ENCODE measurements around the gene ZNF624.
"Not testable (repeated sequence)": the region's sequence is repeated elsewhere in the genome, so short reads cannot be mapped to it uniquely, and the experiment has no call there.

DNA sequence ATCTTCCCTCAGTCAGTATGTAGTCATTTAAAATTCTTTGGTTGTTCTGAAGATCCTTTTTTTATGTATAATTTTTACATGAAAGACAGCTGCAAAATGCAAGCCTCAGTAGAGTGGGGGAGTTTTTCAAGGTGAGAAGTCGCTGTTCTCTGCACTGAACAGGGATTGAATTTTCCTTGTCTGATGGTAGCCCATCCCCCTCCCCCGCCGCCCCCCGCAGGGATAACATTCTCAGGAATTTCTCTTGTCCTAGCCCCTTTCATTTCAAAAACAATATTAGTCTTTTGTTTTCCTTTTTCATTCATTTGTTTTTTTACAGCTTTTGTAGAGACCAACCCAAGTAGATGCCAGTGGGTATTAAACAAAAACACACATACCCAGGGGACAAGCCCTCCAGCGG is 33.5 kb upstream of the ZNF624 start:
- TF ChIP-seq, protein P1, sequence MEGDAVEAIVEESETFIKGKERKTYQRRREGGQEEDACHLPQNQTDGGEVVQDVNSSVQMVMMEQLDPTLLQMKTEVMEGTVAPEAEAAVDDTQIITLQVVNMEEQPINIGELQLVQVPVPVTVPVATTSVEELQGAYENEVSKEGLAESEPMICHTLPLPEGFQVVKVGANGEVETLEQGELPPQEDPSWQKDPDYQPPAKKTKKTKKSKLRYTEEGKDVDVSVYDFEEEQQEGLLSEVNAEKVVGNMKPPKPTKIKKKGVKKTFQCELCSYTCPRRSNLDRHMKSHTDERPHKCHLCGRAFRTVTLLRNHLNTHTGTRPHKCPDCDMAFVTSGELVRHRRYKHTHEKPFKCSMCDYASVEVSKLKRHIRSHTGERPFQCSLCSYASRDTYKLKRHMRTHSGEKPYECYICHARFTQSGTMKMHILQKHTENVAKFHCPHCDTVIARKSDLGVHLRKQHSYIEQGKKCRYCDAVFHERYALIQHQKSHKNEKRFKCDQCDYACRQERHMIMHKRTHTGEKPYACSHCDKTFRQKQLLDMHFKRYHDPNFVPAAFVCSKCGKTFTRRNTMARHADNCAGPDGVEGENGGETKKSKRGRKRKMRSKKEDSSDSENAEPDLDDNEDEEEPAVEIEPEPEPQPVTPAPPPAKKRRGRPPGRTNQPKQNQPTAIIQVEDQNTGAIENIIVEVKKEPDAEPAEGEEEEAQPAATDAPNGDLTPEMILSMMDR (optimal IDR thresholded peaks at IDR 0.05 in 1 of 3, IDR thresholded peaks at IDR 0.05 in 1 of 3, conservative IDR thresholded peaks at IDR 0.05 in 1 of 3; ENCODE audit: extremely low read depth in 1 of 3, insufficient read depth in 2 of 3, low read length in 3 of 3): not testable (repeated sequence)
- not testable (repeated sequence) for TF ChIP-seq EZH2 (IDR thresholded peaks at IDR 0.05; ENCODE audit: low read length)
